ENCODE measurements around the gene CPO. TPM values are rescaled to one million over a fixed set of nuclear protein-coding genes. Genes with fewer than 3 reads are reported as not detected.

CPO gene
- polyA plus RNA-seq, 3 donors, result 1.2 to 1.6 (median 1.3) TPM

- DNase-seq (ENCODE audit: low read depth in 3 of 3, low spot score in 2 of 3), result no peak
These were observed 69.0 kb downstream of the CPO start for GRCh38 chr2:207008105-207008990.

DNA sequence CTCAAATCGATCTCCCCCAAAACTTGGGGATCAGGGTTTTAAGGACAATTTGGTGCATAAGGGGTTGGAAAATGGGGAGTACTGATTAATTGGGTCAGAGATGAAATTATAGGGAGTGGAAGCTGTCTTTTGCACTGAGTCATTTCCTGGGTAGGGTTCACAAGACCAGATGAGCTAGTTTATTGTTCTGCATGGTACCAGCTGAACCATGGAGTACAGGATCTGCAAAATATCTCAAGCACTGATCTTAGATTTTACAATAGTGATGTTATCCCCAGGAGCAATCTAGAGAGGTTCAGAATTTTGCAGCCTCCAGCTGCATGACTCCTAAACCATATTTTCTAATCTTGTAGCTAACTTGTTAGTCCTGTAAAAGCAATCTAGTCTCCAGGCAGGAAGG is 73.1 kb downstream of the CPO start:
- no peak for DNase-seq (ENCODE audit: low read depth in 3 of 3, low spot score in 2 of 3)

DNA sequence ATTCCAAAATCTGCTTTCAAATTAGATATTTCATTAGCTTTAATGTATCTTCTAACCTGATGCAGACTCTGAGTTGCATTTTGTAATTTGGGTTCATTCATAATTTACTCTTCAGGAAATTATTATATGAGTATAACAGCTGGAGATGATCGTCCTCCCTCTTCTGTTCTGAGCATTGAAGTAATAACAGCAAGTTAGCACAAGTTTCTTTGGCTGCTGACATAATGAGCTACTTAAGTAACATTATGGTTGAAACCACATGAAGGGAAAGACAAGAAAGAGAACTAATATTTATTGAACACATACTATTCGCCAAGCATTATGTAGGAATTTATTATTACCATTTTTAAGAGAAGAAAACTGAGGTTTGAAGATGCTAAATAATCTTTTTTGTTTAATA is 75.1 kb downstream of the CPO start:
- no peak for DNase-seq (ENCODE audit: low read depth in 3 of 3, low spot score in 2 of 3)

- no peak for DNase-seq (ENCODE audit: low read depth in 3 of 3, low spot score in 2 of 3)
These were observed 76.6 kb downstream of the CPO start for GRCh38 chr2:207015901-207016300.

Other genes with a start within 250 kb of the CPO start
- not detected for gene DYTN, start 221.1 kb upstream of the CPO start, polyA plus RNA-seq (ENCODE audit: insufficient read length in 3 of 3)
- 10 to 100 TPM; 14.1 to 17.8 (median 17.0) TPM for gene MDH1B, start 174.2 kb upstream of the CPO start, polyA plus RNA-seq (ENCODE audit: insufficient read length in 3 of 3)
- gene FASTKD2, start 173.9 kb upstream of the CPO start, polyA plus RNA-seq (ENCODE audit: insufficient read length in 3 of 3), result 10 to 100 TPM; 41.2 to 45.9 (median 44.9) TPM
- 10 to 100 TPM; 20.9 to 22.6 (median 21.3) TPM for gene KLF7, start 226.4 kb downstream of the CPO start, polyA plus RNA-seq (ENCODE audit: insufficient read length in 3 of 3)